MM.1S (cell line): ENCODE measurements around the gene UQCRH.

Experiments
- CTCF ChIP-seq: fragments of 300-600 bp; sonication (generic); IDR thresholded peaks from 2 replicates; pipeline ENCODE4 v1.5.1; 2016; ENCODE audit warnings: antibody characterized with exemption, low read length, mixed read lengths
- EZH2phosphoT487 ChIP-seq: fragments of 300-600 bp; sonication (generic); IDR thresholded peaks from 2 replicates; pipeline ENCODE4 v1.6.1; 2018; ENCODE audit warnings: antibody characterized with exemption, low read length

DNA sequence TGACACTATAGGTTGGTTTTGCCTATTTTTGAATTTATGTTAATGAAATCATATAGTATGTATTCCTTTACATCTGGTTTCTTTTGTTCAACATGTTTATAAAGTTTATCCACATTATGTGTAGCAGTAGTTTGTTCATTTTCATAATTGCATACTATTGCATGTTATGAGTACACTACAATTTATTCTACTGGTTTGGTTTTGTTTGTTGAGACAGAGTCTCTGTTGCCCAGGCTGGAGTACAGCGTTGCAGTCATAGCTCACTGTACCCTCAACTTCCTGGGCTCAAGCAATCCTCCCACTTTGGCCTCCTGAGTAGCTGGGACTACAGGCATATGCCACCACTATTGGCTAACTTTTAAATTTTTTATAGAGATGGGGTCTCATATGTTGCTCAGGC is 34.9 kb upstream of the UQCRH start:
- TF ChIP-seq CTCF (no peak), EZH2phosphoT487 (no peak)
